HEK293T (cell line): ENCODE results near the gene CPEB1.

ENCODE experiments used
- CTCF ChIA-PET: fragments of 350-600 bp; formaldehyde crosslinking; extraction: SDS; loops from one replicate; lab custom pipeline; 2021; ENCODE audit warnings: antibody characterized with exemption, inconsistent platforms; lab: Yijun Ruan, JAX
- POLR2A ChIA-PET: fragments of 350-600 bp; formaldehyde crosslinking; extraction: SDS; loops from one replicate; lab custom pipeline; 2020; ENCODE audit warnings: antibody characterized with exemption, inconsistent platforms; lab: Yijun Ruan, JAX
- DNase-seq: peaks from one replicate; pipeline ENCODE4 v3.0.0; 2012; ENCODE audit warnings: mixed read lengths; ENCODE audit errors: extremely low spot score
- ARNT ChIP-seq: fragments of 450-650 bp; IDR thresholded peaks from 2 replicates; pipeline ENCODE4 v1.6.1; 2017; ENCODE audit warnings: mild to moderate bottlenecking
- BHLHE40 ChIP-seq: fragments of 450-650 bp; IDR thresholded peaks from 2 replicates; pipeline ENCODE4 v1.6.1; 2016; ENCODE audit warnings: mild to moderate bottlenecking, moderate library complexity, borderline replicate concordance
- CTBP1 ChIP-seq: fragments of 450-650 bp; IDR thresholded peaks from 2 replicates; pipeline ENCODE4 v1.6.1; 2016; ENCODE audit warnings: borderline replicate concordance
- ELF4 ChIP-seq: fragments of 450-650 bp; IDR thresholded peaks from 2 replicates; pipeline ENCODE4 v1.6.1; 2017; ENCODE audit warnings: antibody characterized with exemption
- FOXA1 ChIP-seq: fragments of 450-650 bp; IDR thresholded peaks from 2 replicates; pipeline ENCODE4 v1.6.1; 2016; ENCODE audit warnings: mild to moderate bottlenecking
- FOXK2 ChIP-seq: fragments of 450-650 bp; IDR thresholded peaks from 2 replicates; pipeline ENCODE4 v1.6.1; 2016; ENCODE audit warnings: mild to moderate bottlenecking
- FOXM1 ChIP-seq: fragments of 450-650 bp; IDR thresholded peaks from 2 replicates; pipeline ENCODE4 v1.6.1; 2017; ENCODE audit warnings: mild to moderate bottlenecking, borderline replicate concordance
- HDGF ChIP-seq: fragments of 450-650 bp; IDR thresholded peaks from 2 replicates; pipeline ENCODE4 v1.6.1; 2017; ENCODE audit warnings: antibody characterized with exemption, borderline replicate concordance
- L3MBTL2 ChIP-seq: fragments of 450-650 bp; conservative IDR thresholded peaks from 2 replicates; pipeline ENCODE4 v1.6.1; 2016; ENCODE audit warnings: mild to moderate bottlenecking
- LEF1 ChIP-seq: fragments of 450-650 bp; IDR thresholded peaks from 2 replicates; pipeline ENCODE4 v1.6.1; 2017; ENCODE audit warnings: mild to moderate bottlenecking, borderline replicate concordance
- NFRKB ChIP-seq: fragments of 450-650 bp; IDR thresholded peaks from 2 replicates; pipeline ENCODE4 v1.6.1; 2016; ENCODE audit warnings: mild to moderate bottlenecking, moderate library complexity
- PKNOX1 ChIP-seq: fragments of 450-650 bp; IDR thresholded peaks from 2 replicates; pipeline ENCODE4 v1.6.1; 2016
- SP1 ChIP-seq: fragments of 450-650 bp; IDR thresholded peaks from 2 replicates; pipeline ENCODE4 v1.6.1; 2017
- SUZ12 ChIP-seq: fragments of 450-650 bp; IDR thresholded peaks from 2 replicates; pipeline ENCODE4 v1.6.1; 2016; ENCODE audit warnings: mild to moderate bottlenecking
- TARDBP ChIP-seq: fragments of 450-650 bp; IDR thresholded peaks from 2 replicates; pipeline ENCODE4 v1.6.1; 2016
- ZNF384 ChIP-seq: fragments of 450-650 bp; IDR thresholded peaks from 2 replicates; pipeline ENCODE4 v1.6.1; 2016

The CPEB1 gene

GRCh38 chr15:82624008-82624407 is 23.2 kb downstream of the CPEB1 start:
- DNase-seq = no peak
- CTCF ChIA-PET = no interaction called here
- TF ChIP-seq SP1 (no peak), PKNOX1 (no peak), TARDBP (no peak), ARNT (no peak), SUZ12 (no peak), ZNF384 (no peak), FOXA1 (no peak), ELF4 (no peak), NFRKB (no peak)
- POLR2A ChIA-PET = interaction anchor here (0.9 kb wide), 1 partner anchor 57 kb away, joined by 3 read pairs; no protein-coding TSS in a partner anchor

- CTCF ChIA-PET = interaction anchor here (0.8 kb wide), 1 partner anchor 74 kb away, joined by 3 read pairs; no protein-coding TSS in a partner anchor
- peak; percentile 29 for DNase-seq
- POLR2A ChIA-PET = no interaction called here
- TF ChIP-seq NFRKB = no peak
- no peak for TF ChIP-seq CTBP1
- TF ChIP-seq SUZ12 = no peak
- no peak for TF ChIP-seq ZNF384
Measured at GRCh38 chr15:82621970-82622369, 25.2 kb downstream of the CPEB1 start.

DNA sequence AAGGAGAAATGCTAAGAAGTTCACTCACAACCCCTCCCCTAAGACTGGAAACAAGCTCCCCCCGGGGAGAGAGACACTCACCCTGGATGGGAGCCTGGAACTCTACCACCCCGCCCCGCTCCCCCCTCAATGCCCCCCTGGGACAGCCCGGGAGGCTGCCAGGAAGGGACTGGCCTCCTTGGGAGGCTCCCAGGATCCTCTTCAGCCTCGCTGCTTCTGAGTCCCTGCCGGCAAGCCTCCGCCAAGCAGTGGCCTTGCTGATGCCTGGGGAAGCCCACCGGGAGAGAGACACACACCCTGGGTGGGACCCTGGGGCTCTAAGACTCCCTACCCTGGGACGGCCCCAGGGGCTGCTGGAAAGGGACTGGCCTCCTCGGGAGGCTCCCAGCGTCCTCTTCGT is 33.4 kb downstream of the CPEB1 start:
- TF ChIP-seq SUZ12 = no peak
- no peak for TF ChIP-seq ARNT
- no peak for TF ChIP-seq PKNOX1
- no peak for TF ChIP-seq CTBP1
- no peak for TF ChIP-seq BHLHE40
- DNase-seq = no peak
- CTCF ChIA-PET = no interaction called here
- POLR2A ChIA-PET = no interaction called here

DNA sequence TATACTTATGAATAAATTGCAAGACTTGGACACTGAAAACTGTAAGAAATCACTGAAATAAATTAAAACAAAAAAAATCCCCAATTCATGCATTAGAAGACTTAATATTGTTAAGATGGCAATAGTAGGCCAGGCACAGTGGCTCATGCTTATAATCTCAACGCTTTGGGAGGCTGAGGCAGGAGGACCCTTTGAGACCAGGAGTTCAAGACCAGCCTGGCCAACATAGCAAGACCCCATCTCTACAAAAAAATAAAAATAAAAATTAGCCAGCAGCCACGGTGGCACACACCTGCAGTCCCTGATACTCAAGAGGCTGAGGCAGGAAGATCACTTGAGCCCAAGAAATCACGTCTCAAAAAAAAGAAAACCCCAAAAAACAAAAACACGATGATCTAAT is 35.8 kb downstream of the CPEB1 start:
- ChIA-PET CTCF (no interaction called here), POLR2A (no interaction called here)
- no peak for DNase-seq
- TF ChIP-seq TARDBP (no peak), PKNOX1 (no peak), L3MBTL2 (no peak), NFRKB (no peak), SP1 (no peak), LEF1 (no peak), SUZ12 (no peak), ELF4 (no peak), FOXK2 (no peak), ZNF384 (no peak), FOXM1 (no peak), BHLHE40 (no peak), CTBP1 (no peak), FOXA1 (no peak), HDGF (no peak)

DNA sequence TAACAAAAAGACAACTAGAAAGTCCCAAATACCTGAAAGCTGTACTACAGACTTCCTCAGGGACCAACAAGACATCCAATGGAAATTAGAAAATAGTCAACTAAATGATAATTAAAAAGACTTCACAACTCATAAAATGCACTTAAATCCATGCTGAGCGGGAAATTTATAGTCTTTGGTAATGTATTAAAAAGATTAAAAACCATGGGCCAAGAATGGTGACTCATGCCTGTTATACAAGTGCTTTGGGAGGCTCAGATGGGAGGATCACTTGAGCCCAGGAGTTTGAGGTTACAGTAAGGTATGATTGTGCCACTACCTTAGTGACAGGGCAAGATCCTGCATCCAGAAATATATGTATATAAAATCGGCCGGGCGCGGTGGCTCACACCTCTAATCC is 45.0 kb downstream of the CPEB1 start:
- ChIA-PET CTCF (no interaction called here), POLR2A (no interaction called here)
- DNase-seq = no peak
- TF ChIP-seq SUZ12 (no peak), PKNOX1 (no peak), TARDBP (no peak), LEF1 (no peak), SP1 (no peak), FOXA1 (no peak)

- no peak for TF ChIP-seq ZNF384
- TF ChIP-seq ELF4 = no peak
- TF ChIP-seq SP1 = no peak
- TF ChIP-seq TARDBP = no peak
- TF ChIP-seq PKNOX1 = no peak
- TF ChIP-seq NFRKB = no peak
- no peak for TF ChIP-seq HDGF
- TF ChIP-seq ARNT = no peak
- no peak for TF ChIP-seq FOXM1
- no peak for TF ChIP-seq SUZ12
- TF ChIP-seq L3MBTL2 = no peak
- no peak for TF ChIP-seq LEF1
- TF ChIP-seq FOXA1 = no peak
- TF ChIP-seq FOXK2 = no peak
- TF ChIP-seq CTBP1 = no peak
- TF ChIP-seq BHLHE40 = no peak
- ChIA-PET CTCF (no interaction called here), POLR2A (no interaction called here)
- DNase-seq = no peak
Measured at GRCh38 chr15:82599862-82600261, 47.3 kb downstream of the CPEB1 start.
